Anterior cingulate cortex (tissue), 58 donors: ENCODE measurements around the gene SRGAP2B.
"Not testable (repeated sequence)": the region's sequence is repeated elsewhere in the genome, so short reads cannot be mapped to it uniquely, and the experiment has no call there.

Experiments
- DNase-seq, 58 donors: peaks; one replicate each; lab custom pipeline; 2025; lab: John Stamatoyannopoulos, UW

Gene SRGAP2B

GRCh38 chr1:145093517-145094149 is 1.5 kb downstream of the SRGAP2B start:
- DNase-seq: not testable (repeated sequence)

GRCh38 chr1:145082483-145083255 is 12.5 kb downstream of the SRGAP2B start:
- not testable (repeated sequence) for DNase-seq

- not testable (repeated sequence) for DNase-seq
These were observed 14.9 kb downstream of the SRGAP2B start for GRCh38 chr1:145080193-145080592.

GRCh38 chr1:145079737-145080136 is 15.4 kb downstream of the SRGAP2B start:
- DNase-seq: not testable (repeated sequence)

- not testable (repeated sequence) for DNase-seq
These were observed 16.2 kb downstream of the SRGAP2B start for GRCh38 chr1:145078787-145079370.

- not testable (repeated sequence) for DNase-seq
These were observed 17.0 kb downstream of the SRGAP2B start for GRCh38 chr1:145077872-145078786.

GRCh38 chr1:145076877-145077276 is 18.3 kb downstream of the SRGAP2B start:
- not testable (repeated sequence) for DNase-seq

- DNase-seq: not testable (repeated sequence)
These were observed 21.0 kb downstream of the SRGAP2B start for GRCh38 chr1:145074021-145074559.

GRCh38 chr1:145071569-145071968 is 23.6 kb downstream of the SRGAP2B start:
- DNase-seq: not testable (repeated sequence)

- not testable (repeated sequence) for DNase-seq
These were observed 28.6 kb downstream of the SRGAP2B start for GRCh38 chr1:145066486-145066885.

GRCh38 chr1:145065194-145065826 is 29.8 kb downstream of the SRGAP2B start:
- not testable (repeated sequence) for DNase-seq

GRCh38 chr1:145063941-145064648 is 31.0 kb downstream of the SRGAP2B start:
- DNase-seq: not testable (repeated sequence)

- DNase-seq: not testable (repeated sequence)
These were observed 31.8 kb downstream of the SRGAP2B start for GRCh38 chr1:145063285-145063684.

GRCh38 chr1:145058184-145058583 is 36.9 kb downstream of the SRGAP2B start:
- DNase-seq: not testable (repeated sequence)

GRCh38 chr1:145055217-145055760 is 39.8 kb downstream of the SRGAP2B start:
- not testable (repeated sequence) for DNase-seq

GRCh38 chr1:145053428-145053827 is 41.7 kb downstream of the SRGAP2B start:
- not testable (repeated sequence) for DNase-seq

- DNase-seq: not testable (repeated sequence)
These were observed 42.9 kb downstream of the SRGAP2B start for GRCh38 chr1:145052019-145052776.
